ENCODE measurements around the gene XPO6.

- no peak for TF ChIP-seq EZH2 (IDR thresholded peaks at IDR 0.05; ENCODE audit: low read length)
- TF ChIP-seq, protein P1, sequence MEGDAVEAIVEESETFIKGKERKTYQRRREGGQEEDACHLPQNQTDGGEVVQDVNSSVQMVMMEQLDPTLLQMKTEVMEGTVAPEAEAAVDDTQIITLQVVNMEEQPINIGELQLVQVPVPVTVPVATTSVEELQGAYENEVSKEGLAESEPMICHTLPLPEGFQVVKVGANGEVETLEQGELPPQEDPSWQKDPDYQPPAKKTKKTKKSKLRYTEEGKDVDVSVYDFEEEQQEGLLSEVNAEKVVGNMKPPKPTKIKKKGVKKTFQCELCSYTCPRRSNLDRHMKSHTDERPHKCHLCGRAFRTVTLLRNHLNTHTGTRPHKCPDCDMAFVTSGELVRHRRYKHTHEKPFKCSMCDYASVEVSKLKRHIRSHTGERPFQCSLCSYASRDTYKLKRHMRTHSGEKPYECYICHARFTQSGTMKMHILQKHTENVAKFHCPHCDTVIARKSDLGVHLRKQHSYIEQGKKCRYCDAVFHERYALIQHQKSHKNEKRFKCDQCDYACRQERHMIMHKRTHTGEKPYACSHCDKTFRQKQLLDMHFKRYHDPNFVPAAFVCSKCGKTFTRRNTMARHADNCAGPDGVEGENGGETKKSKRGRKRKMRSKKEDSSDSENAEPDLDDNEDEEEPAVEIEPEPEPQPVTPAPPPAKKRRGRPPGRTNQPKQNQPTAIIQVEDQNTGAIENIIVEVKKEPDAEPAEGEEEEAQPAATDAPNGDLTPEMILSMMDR (optimal IDR thresholded peaks at IDR 0.05 in 1 of 3, IDR thresholded peaks at IDR 0.05 in 1 of 3, conservative IDR thresholded peaks at IDR 0.05 in 1 of 3; ENCODE audit: extremely low read depth in 1 of 3, insufficient read depth in 2 of 3, low read length in 3 of 3): no peak
These were observed 18.0 kb downstream of the XPO6 start for GRCh38 chr16:28193530-28194423.
